Smooth muscle cell (in vitro differentiated cells): ENCODE data around the gene CSTPP1. TPM values are rescaled to one million over a fixed set of nuclear protein-coding genes. Genes with fewer than 3 reads are reported as not detected.
"Not testable (repeated sequence)": the region's sequence is repeated elsewhere in the genome, so short reads cannot be mapped to it uniquely, and the experiment has no call there.

Experiments
- DNase-seq: peaks from one replicate; lab custom pipeline; 2025; ENCODE audit not compliant: unreplicated experiment; lab: John Stamatoyannopoulos, UW
- H2AFZ ChIP-seq: fragments of 200-600 bp; sonication (generic); 2 replicates; pipeline ENCODE4 v1.6.0; 2016; ENCODE audit warnings: antibody characterized with exemption, low read depth, mild to moderate bottlenecking
- H3F3A ChIP-seq: fragments of 200-600 bp; sonication (generic); 2 replicates; pipeline ENCODE4 v1.6.0; 2017; ENCODE audit warnings: antibody characterized with exemption, low read depth
- H3K27ac ChIP-seq: fragments of 200-600 bp; sonication (generic); 2 replicates; pipeline ENCODE4 v1.5.1; 2016; ENCODE audit warnings: low read depth, mild to moderate bottlenecking
- H3K27me3 ChIP-seq: fragments of 200-600 bp; sonication (generic); 2 replicates; pipeline ENCODE4 v1.6.1; 2016; ENCODE audit warnings: low read depth, mild to moderate bottlenecking
- H3K36me3 ChIP-seq: fragments of 200-600 bp; sonication (generic); 2 replicates; pipeline ENCODE4 v1.5.1; 2016; ENCODE audit warnings: low read depth
- H3K4me1 ChIP-seq: fragments of 200-600 bp; sonication (generic); 2 replicates; pipeline ENCODE4 v1.5.1; 2016; ENCODE audit warnings: low read depth
- H3K4me2 ChIP-seq: fragments of 200-600 bp; sonication (generic); 2 replicates; pipeline ENCODE4 v1.6.0; 2016; ENCODE audit warnings: mild to moderate bottlenecking
- H3K4me3 ChIP-seq: fragments of 200-600 bp; sonication (generic); 2 replicates; pipeline ENCODE4 v1.5.1; 2016; ENCODE audit warnings: mild to moderate bottlenecking
- H3K79me2 ChIP-seq: fragments of 200-600 bp; sonication (generic); 2 replicates; pipeline ENCODE4 v1.6.0; 2016; ENCODE audit warnings: low read depth, mild to moderate bottlenecking
- H3K9ac ChIP-seq: fragments of 200-600 bp; sonication (generic); 2 replicates; pipeline ENCODE4 v1.6.0; 2016; ENCODE audit warnings: low read depth
- H3K9me3 ChIP-seq: fragments of 200-600 bp; sonication (generic); replicated peaks from 2 replicates; pipeline ENCODE4 v1.5.1; 2016; ENCODE audit warnings: low read depth
- H4K20me1 ChIP-seq: fragments of 200-600 bp; sonication (generic); 2 replicates; pipeline ENCODE4 v1.6.0; 2016; ENCODE audit warnings: low read depth
- WGBS: methylation state at CpG from one replicate; pipeline ENCODE4 v1.1.7; 2016; ENCODE audit warnings: low lambda C conversion rate; 5-methylcytosine and 5-hydroxymethylcytosine counted together
- polyA plus RNA-seq: library from polyadenylated mRNA; unstranded; fragments of >200 nt; fragmentation: Nextera tagmentation; extraction: Ambion mirVana; gene quantifications from 2 replicates; pipeline ENCODE4 v1.2.1, GENCODE V29; 2016
- total RNA-seq: library from RNA; depleted of rRNA; stranded (reverse); fragments of >200 nt; gene quantifications from 2 replicates; pipeline ENCODE4 v1.2.3, GENCODE V29; 2014
- TF ChIP-seq, protein P1 (sequence below): fragments of 200-600 bp; sonication (generic); IDR thresholded peaks from 2 replicates; pipeline ENCODE4 v1.5.1; 2017; ENCODE audit warnings: borderline replicate concordance, mild to moderate bottlenecking, antibody characterized with exemption; ENCODE audit not compliant: insufficient read depth, poor library complexity, severe bottlenecking

Gene CSTPP1
- total and polyA plus RNA-seq, 2 experiments from 2014 or later: 37.4 to 44.8 TPM

DNA sequence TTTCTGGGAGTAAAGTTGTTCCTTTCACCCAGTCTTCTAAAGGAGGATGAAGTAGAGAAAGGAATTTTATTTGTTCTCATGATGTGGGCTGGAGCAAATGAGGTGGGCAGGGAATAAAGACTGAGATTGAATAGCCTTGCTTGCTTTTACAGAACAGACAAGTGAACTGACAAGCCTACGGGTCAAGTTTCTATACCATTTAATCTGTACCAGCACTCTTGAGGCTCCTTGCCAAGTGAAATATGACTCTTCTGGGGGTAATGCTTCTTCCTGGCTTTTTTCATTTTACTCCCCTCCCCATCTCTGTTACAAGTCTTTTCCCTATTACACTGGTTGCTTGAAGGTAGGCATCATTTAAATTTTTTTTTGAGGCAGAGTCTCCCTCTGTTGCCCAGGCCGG is 54.8 kb downstream of the CSTPP1 start:
- H3K4me3 ChIP-seq: no peak overlapping the region
- H3K36me3 ChIP-seq: no peaks in the 10 kb centered on the region
- H2AFZ ChIP-seq: no peak overlapping the region
- H3F3A ChIP-seq: no peaks in the 10 kb centered on the region
- 93% methylated on average over 2 of the region's 2 CpGs for WGBS
- TF ChIP-seq, protein P1, sequence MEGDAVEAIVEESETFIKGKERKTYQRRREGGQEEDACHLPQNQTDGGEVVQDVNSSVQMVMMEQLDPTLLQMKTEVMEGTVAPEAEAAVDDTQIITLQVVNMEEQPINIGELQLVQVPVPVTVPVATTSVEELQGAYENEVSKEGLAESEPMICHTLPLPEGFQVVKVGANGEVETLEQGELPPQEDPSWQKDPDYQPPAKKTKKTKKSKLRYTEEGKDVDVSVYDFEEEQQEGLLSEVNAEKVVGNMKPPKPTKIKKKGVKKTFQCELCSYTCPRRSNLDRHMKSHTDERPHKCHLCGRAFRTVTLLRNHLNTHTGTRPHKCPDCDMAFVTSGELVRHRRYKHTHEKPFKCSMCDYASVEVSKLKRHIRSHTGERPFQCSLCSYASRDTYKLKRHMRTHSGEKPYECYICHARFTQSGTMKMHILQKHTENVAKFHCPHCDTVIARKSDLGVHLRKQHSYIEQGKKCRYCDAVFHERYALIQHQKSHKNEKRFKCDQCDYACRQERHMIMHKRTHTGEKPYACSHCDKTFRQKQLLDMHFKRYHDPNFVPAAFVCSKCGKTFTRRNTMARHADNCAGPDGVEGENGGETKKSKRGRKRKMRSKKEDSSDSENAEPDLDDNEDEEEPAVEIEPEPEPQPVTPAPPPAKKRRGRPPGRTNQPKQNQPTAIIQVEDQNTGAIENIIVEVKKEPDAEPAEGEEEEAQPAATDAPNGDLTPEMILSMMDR: no peak
- H3K27me3 ChIP-seq: no peaks in the 10 kb centered on the region
- no peaks in the 10 kb centered on the region for H3K9me3 ChIP-seq
- no peaks in the 10 kb centered on the region for H3K79me2 ChIP-seq
- H3K4me1 ChIP-seq: no peaks in the 10 kb centered on the region
- H3K27ac ChIP-seq: no peak overlapping the region
- peaks cover 3% of the 10 kb centered on the region for H4K20me1 ChIP-seq
- DNase-seq: no peak
- H3K9ac ChIP-seq: no peak overlapping the region
- H3K4me2 ChIP-seq: no peak overlapping the region

GRCh38 chr11:46992386-46992785 is 55.8 kb downstream of the CSTPP1 start:
- H3K4me3 ChIP-seq, H3K9me3 ChIP-seq, H3K4me1 ChIP-seq, H3K79me2 ChIP-seq, H3K27ac ChIP-seq, DNase-seq, H2AFZ ChIP-seq, H3K27me3 ChIP-seq, H3K9ac ChIP-seq, H3K36me3 ChIP-seq, H3F3A ChIP-seq, H3K4me2 ChIP-seq, H4K20me1 ChIP-seq: not testable (repeated sequence)
- WGBS: 93% methylated on average over 2 of the region's 2 CpGs

DNA sequence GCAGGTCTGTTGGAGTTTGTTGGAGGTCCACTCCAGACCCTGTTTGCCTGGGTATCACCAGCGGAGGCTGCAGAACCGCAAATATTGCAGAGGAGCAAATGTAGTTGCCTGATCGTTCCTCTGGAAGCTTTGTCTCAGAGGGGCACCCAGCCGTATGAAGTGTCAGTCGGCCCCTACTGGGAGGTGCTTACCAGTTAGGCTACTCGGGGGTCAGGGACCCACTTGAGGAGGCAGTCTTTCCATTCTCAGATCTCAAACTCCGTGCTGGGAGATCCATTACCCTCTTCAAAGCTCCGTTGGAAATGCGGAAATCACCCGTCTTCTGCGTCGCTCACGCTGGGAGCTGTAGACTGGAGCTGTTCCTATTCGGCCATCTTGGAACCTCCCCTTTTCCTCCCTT is 61.2 kb downstream of the CSTPP1 start:
- H3K9me3 ChIP-seq, H3K4me2 ChIP-seq, H3K36me3 ChIP-seq, H3K4me3 ChIP-seq, H2AFZ ChIP-seq, H3K27ac ChIP-seq, H3K9ac ChIP-seq, DNase-seq, H3F3A ChIP-seq, H3K27me3 ChIP-seq, H3K79me2 ChIP-seq: not testable (repeated sequence)
- Histone ChIP-seq H4K20me1 (peaks cover 30% of the 10 kb centered on the region), H3K4me1 (peaks cover 13% of the 10 kb centered on the region)
- WGBS: 97% methylated on average over 14 of the region's 14 CpGs

DNA sequence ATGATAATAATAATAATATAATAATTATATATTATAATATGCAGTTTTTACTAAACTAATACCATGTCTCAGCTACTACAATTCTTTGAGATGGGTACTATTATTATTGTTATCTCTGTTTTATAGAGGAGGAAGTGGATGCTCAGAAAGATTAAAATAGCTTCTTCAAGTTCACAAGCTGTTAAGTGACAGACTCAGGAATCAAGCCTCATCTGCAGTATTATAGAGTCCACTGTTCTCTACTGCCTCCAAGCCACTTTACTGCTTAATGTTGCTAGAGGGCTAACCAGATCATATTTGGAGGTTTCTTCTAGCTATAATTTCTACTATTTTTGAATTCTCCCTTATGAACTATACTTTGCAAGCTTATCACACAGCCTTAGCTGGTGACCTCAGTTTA is 62.7 kb downstream of the CSTPP1 start:
- DNase-seq: no peak
- Histone ChIP-seq H3F3A (peaks cover 7% of the 10 kb centered on the region), H3K9ac (no peak overlapping the region), H3K4me1 (peaks cover 15% of the 10 kb centered on the region), H2AFZ (no peak overlapping the region), H3K27me3 (no peaks in the 10 kb centered on the region), H3K79me2 (no peaks in the 10 kb centered on the region), H3K27ac (no peak overlapping the region), H3K9me3 (no peaks in the 10 kb centered on the region), H3K4me2 (no peak overlapping the region), H4K20me1 (peaks cover 42% of the 10 kb centered on the region), H3K36me3 (no peaks in the 10 kb centered on the region), H3K4me3 (no peak overlapping the region)
- TF ChIP-seq, protein P1: no peak

DNA sequence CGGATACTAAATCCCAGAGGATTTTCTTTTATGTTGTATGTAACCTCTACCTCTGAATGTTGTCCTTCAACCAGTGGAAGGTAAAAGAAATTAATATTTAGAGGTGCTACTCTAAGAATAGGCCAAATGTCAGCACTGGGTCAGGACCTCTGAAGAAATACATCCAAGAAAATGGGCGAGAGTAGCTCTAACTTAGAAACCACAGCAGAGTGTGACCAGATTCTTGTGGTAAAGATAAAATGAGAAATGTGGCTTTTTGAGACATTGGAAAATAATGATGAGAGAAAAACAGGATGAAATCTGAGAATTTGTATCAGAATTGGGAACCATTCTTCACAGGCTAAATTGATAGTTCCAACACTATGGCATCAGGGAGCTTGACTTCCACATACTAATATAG is 63.5 kb downstream of the CSTPP1 start:
- 28% methylated on average over 2 of the region's 2 CpGs for WGBS
- no peak overlapping the region for H3K9ac ChIP-seq
- H3K27ac ChIP-seq: no peak overlapping the region
- no peak overlapping the region for H2AFZ ChIP-seq
- H4K20me1 ChIP-seq: peaks cover 49% of the 10 kb centered on the region
- H3K36me3 ChIP-seq: no peaks in the 10 kb centered on the region
- no peak overlapping the region for H3K4me3 ChIP-seq
- H3K79me2 ChIP-seq: no peaks in the 10 kb centered on the region
- DNase-seq: no peak
- no peaks in the 10 kb centered on the region for H3K9me3 ChIP-seq
- H3K27me3 ChIP-seq: no peaks in the 10 kb centered on the region
- H3K4me2 ChIP-seq: no peak overlapping the region
- peaks cover 19% of the 10 kb centered on the region for H3K4me1 ChIP-seq
- TF ChIP-seq, protein P1: no peak
- H3F3A ChIP-seq: peaks cover 12% of the 10 kb centered on the region
